Prostate gland (tissue), 2 donors: ENCODE results near the gene RASL10A. TPM values are rescaled to one million over a fixed set of nuclear protein-coding genes. Genes with fewer than 3 reads are reported as not detected.

ENCODE experiments used
- DNase-seq: peaks from one replicate; pipeline ENCODE4 v3.0.0-alpha.2; 2019; ENCODE audit warnings: low spot score
- H3K27ac ChIP-seq, 2 donors: fragments of 200-600 bp; sonication (generic); 2 replicates each; pipeline ENCODE4 v1.5.1; 2017 to 2019
- H3K27me3 ChIP-seq: fragments of 200-600 bp; sonication (generic); replicated peaks from 2 replicates; pipeline ENCODE4 v1.5.1; 2019; ENCODE audit not compliant: insufficient read depth
- H3K36me3 ChIP-seq, 2 donors: fragments of 200-600 bp; sonication (generic); 1 replicate in 1 of 2; 2 replicates in 1 of 2; pipeline versions ENCODE4 v1.5.1 to v1.8.1; 2017 to 2019
- H3K4me1 ChIP-seq: fragments of 200-600 bp; sonication (generic); replicated peaks from 2 replicates; pipeline ENCODE4 v1.5.1; 2019
- H3K4me3 ChIP-seq, 2 donors: fragments of 200-600 bp; sonication (generic); 2 replicates each; pipeline ENCODE4 v1.5.1; 2017 to 2019
- H3K9me3 ChIP-seq: fragments of 200-600 bp; sonication (generic); 2 replicates; pipeline ENCODE4 v1.5.1; 2017
- POLR2A ChIP-seq: fragments of 450-650 bp; IDR thresholded peaks from one replicate; pipeline ENCODE4 v1.6.1; 2016; ENCODE audit warnings: antibody characterized with exemption, mild to moderate bottlenecking
- POLR2AphosphoS5 ChIP-seq: sonication (generic); formaldehyde crosslinking; IDR thresholded peaks from one replicate; pipeline ENCODE4 v1.6.1; 2017; ENCODE audit warnings: antibody characterized with exemption
- WGBS: methylation state at CpG from one replicate; pipeline ENCODE4 v1.1.5; 2018; 5-methylcytosine and 5-hydroxymethylcytosine counted together
- intact Hi-C: fragments of 100-400 bp; cut with DNase I; formaldehyde crosslinking; loops from one replicate; pipeline ENCODE4 v1.14.2; 2022
- total RNA-seq, 2 donors: library from RNA; depleted of rRNA; stranded (reverse); fragments of >200 nt; gene quantifications; one replicate each; pipeline ENCODE4 v1.1.0, GENCODE V29; 2016
- TF ChIP-seq, protein P1 (sequence below), 4 experiments: fragments of 200-600 bp in 2 of 4; fragments of 450-650 bp in 2 of 4; sonication (generic) in 2 of 4; IDR thresholded peaks; 1 replicate in 3 of 4; 2 replicates in 1 of 4; pipeline ENCODE4 v1.5.1; 2016 to 2019; ENCODE audit warnings: antibody characterized with exemption in 4 of 4, mild to moderate bottlenecking in 2 of 4, moderate library complexity in 2 of 4

The RASL10A gene
- total RNA-seq, 2 donors from 2014 or later: 9.2 to 15.1 TPM

DNA sequence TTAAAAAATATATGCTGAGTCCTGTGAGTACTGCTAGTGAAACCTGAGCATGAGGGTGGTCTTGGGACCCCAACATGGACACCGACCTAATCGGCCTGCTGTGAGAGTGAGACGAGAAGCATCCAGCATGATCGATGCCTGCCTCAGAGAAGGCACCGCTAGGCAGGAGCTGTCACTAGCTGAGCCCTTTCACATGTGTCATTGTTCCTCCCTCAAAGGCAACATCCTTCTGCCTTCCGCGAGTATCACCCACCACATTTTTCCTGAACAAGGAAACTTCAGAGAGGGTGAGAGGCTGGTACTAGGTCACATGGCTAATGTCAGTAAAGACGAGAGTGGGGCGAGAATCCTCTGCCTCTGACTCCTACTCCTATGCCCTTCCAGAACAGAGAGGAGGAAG is 37.3 kb upstream of the RASL10A start:
- DNase-seq: no peak
- TF ChIP-seq, protein P1, sequence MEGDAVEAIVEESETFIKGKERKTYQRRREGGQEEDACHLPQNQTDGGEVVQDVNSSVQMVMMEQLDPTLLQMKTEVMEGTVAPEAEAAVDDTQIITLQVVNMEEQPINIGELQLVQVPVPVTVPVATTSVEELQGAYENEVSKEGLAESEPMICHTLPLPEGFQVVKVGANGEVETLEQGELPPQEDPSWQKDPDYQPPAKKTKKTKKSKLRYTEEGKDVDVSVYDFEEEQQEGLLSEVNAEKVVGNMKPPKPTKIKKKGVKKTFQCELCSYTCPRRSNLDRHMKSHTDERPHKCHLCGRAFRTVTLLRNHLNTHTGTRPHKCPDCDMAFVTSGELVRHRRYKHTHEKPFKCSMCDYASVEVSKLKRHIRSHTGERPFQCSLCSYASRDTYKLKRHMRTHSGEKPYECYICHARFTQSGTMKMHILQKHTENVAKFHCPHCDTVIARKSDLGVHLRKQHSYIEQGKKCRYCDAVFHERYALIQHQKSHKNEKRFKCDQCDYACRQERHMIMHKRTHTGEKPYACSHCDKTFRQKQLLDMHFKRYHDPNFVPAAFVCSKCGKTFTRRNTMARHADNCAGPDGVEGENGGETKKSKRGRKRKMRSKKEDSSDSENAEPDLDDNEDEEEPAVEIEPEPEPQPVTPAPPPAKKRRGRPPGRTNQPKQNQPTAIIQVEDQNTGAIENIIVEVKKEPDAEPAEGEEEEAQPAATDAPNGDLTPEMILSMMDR (IDR thresholded peaks at IDR 0.05): no peak
- no peak for TF ChIP-seq POLR2A
- no peak for TF ChIP-seq POLR2AphosphoS5
- no peaks in the 10 kb centered on the region for H3K4me1 ChIP-seq
- intact Hi-C loops: no loop called here
- no peak overlapping the region for H3K4me3 ChIP-seq
- H3K9me3 ChIP-seq: no peaks in the 10 kb centered on the region
- H3K27ac ChIP-seq: no peak overlapping the region
- peaks cover 14 to 30% of the 10 kb centered on the region in 2 donors for H3K36me3 ChIP-seq
- H3K27me3 ChIP-seq: no peaks in the 10 kb centered on the region
- 92% methylated on average over 9 of the region's 9 CpGs for WGBS

DNA sequence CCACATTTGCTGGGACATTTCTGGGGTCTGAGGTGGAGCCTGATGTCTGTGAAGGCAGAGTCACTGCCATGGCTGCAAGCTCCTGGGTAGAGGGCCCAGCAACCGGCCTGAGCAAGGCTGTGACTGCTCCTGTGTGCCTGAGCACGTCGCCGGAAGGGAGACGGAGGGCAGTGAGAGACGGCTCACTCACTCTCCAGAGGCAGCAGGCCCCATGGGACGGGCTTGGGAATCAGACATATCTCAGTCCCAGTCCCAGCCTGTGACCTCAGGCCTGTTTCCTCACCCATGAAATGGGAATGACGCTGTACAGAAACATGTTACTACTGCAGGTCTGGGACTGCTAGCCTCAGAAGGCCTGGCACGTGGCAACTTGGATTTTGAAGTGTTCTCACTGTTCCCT is 36.4 kb upstream of the RASL10A start:
- no peaks in the 10 kb centered on the region for H3K4me1 ChIP-seq
- DNase-seq: no peak
- no peak for TF ChIP-seq POLR2A
- no peak for TF ChIP-seq POLR2AphosphoS5
- TF ChIP-seq, protein P1 (IDR thresholded peaks at IDR 0.05): no peak
- H3K27ac ChIP-seq: no peak overlapping the region
- no peak overlapping the region for H3K4me3 ChIP-seq
- 93% methylated on average over 9 of the region's 9 CpGs for WGBS
- no peaks in the 10 kb centered on the region for H3K9me3 ChIP-seq
- no peaks in the 10 kb centered on the region for H3K27me3 ChIP-seq
- intact Hi-C loops: no loop called here
- H3K36me3 ChIP-seq: peaks cover 19 to 30% of the 10 kb centered on the region in 2 donors

DNA sequence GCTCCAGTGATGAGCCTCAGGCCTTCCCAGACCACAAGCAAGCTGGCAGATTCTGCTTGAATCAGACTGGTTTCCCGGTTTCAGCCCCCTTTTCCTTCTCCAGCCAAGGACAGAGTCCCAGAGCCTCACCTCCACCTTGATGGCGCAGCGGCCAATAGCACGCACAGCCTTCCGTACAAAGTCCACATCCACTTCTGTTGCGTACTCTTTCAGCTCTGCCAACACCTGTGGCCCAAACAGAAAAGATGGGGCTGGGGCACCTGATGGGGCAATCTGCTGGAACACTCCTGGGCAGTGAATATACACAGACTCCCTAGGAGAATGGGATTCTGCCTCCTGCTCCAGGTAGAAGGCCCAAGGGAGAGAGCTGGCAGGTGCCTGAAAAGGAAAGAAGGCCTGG is 35.5 kb upstream of the RASL10A start:
- Histone ChIP-seq H3K27ac (no peak overlapping the region), H3K4me1 (peaks cover 6% of the 10 kb centered on the region), H3K9me3 (no peaks in the 10 kb centered on the region), H3K4me3 (no peak overlapping the region), H3K27me3 (no peaks in the 10 kb centered on the region), H3K36me3 (peaks cover 19 to 30% of the 10 kb centered on the region in 2 donors)
- DNase-seq: no peak
- intact Hi-C loops: no loop called here
- TF ChIP-seq POLR2AphosphoS5: no peak
- TF ChIP-seq, protein P1 (IDR thresholded peaks at IDR 0.05): no peak
- no peak for TF ChIP-seq POLR2A
- WGBS: 90% methylated on average over 6 of the region's 6 CpGs

DNA sequence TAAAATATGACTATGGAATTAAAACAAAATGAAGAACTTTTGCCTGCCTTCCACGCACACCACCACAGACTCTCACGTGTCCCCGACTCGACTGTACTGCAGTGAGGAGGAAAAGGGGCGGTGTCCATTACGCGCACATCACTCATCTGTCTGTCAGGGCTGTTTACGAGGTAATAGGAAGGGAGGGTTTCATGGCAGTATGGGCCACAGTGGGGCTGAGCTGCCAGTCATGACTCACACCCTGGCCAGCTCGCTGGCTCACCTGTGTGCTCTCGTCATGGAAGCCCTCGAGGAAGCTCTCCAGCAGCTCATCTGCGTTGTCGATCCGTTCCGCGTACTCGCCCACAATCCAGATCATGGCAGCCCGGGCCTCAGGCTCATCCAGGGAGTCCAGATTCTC is 33.5 kb upstream of the RASL10A start:
- no peak for DNase-seq
- Histone ChIP-seq H3K4me3 (no peak overlapping the region), H3K36me3 (peaks cover 19 to 25% of the 10 kb centered on the region in 2 donors), H3K27ac (peak overlapping the region in 1 of 2 donors; percentile 25), H3K4me1 (peaks cover 6% of the 10 kb centered on the region), H3K9me3 (no peaks in the 10 kb centered on the region), H3K27me3 (no peaks in the 10 kb centered on the region)
- WGBS: 83% methylated on average over 18 of the region's 18 CpGs
- TF ChIP-seq, protein P1 (IDR thresholded peaks at IDR 0.05): no peak
- TF ChIP-seq POLR2AphosphoS5 (no peak), POLR2A (no peak)
- intact Hi-C loops: no loop called here

DNA sequence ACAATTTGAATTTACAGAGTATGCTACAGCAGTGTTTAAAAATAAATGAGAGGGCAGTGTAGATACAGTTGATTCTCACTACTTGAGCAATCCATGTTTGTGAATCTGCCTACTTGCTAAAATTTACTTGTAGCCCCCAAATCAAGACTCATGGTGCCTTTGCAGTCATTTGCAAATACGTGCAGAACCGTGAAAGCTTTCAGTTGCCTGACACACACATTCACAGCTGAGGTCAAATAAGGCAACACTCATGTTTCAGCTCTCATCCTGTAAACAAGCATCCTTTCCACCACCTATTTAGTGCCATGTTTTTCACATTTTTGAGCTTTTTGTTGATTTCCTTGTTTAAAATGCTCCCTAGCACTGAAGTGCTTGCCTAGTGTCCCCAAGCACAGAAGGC is 32.5 kb upstream of the RASL10A start:
- Histone ChIP-seq H3K27ac (peak overlapping the region in 1 of 2 donors; percentile 68), H3K9me3 (no peaks in the 10 kb centered on the region), H3K27me3 (no peaks in the 10 kb centered on the region), H3K4me1 (peaks cover 9% of the 10 kb centered on the region), H3K36me3 (peaks cover 17% of the 10 kb centered on the region in 2 donors), H3K4me3 (no peak overlapping the region)
- no peak for DNase-seq
- intact Hi-C loops: no loop called here
- TF ChIP-seq POLR2AphosphoS5 (no peak), POLR2A (no peak)
- TF ChIP-seq, protein P1 (IDR thresholded peaks at IDR 0.05): no peak
- 76% methylated on average over 2 of the region's 2 CpGs for WGBS
